ENCODE measurements around the gene F7. TPM values are rescaled to one million over a fixed set of nuclear protein-coding genes. Genes with fewer than 3 reads are reported as not detected.

Gene F7
- polyA plus RNA-seq, 12 donors: 0.94 to 3.5 (median 1.7) TPM; not detected in 2

- DNase-seq: no peak
Measured at GRCh38 chr13:113169277-113170272, 64.0 kb downstream of the F7 start.

Other genes starting within 250 kb of the F7 start
- 10 to 100 TPM in 11 of 12 donors, not detected in 1; 13.7 to 50.7 (median 22.0) TPM for gene MCF2L, start 136.6 kb upstream of the F7 start, polyA plus RNA-seq (ENCODE audit: insufficient read length in 12 of 12)
- gene F10, start 17.0 kb downstream of the F7 start, polyA plus RNA-seq (ENCODE audit: insufficient read length in 12 of 12): 10 to 100 TPM in 11 of 12 donors, not detected in 1; 11.8 to 38.1 (median 17.9) TPM
- under 1 TPM in 4 of 12 donors, not detected in 8; 0.11 to 0.37 (median 0.12) TPM for gene PROZ, start 52.9 kb downstream of the F7 start, polyA plus RNA-seq (ENCODE audit: insufficient read length in 12 of 12)
- 10 to 100 TPM in 11 of 12 donors, not detected in 1; 31.7 to 59.8 (median 41.9) TPM for gene PCID2, start 102.9 kb downstream of the F7 start, polyA plus RNA-seq (ENCODE audit: insufficient read length in 12 of 12)
- gene CUL4A, start 103.8 kb downstream of the F7 start, polyA plus RNA-seq (ENCODE audit: insufficient read length in 12 of 12): 10 to 100 TPM in 11 of 12 donors, not detected in 1; 44.0 to 82.7 (median 75.1) TPM
- gene LAMP1, start 191.4 kb downstream of the F7 start, polyA plus RNA-seq (ENCODE audit: insufficient read length in 12 of 12): 100 to 1,000 TPM in 2 of 12 donors, 10 to 100 TPM in 9, not detected in 1; 75.4 to 113 (median 88.4) TPM